Measurements from ENCODE around the gene SCN7A. TPM values are rescaled to one million over a fixed set of nuclear protein-coding genes. Genes with fewer than 3 reads are reported as not detected.

SCN7A gene
- polyA plus RNA-seq, 1 donor (not counting 4 experiments of a cell fraction or from before 2014, with no cell fraction given) = not detected

DNA sequence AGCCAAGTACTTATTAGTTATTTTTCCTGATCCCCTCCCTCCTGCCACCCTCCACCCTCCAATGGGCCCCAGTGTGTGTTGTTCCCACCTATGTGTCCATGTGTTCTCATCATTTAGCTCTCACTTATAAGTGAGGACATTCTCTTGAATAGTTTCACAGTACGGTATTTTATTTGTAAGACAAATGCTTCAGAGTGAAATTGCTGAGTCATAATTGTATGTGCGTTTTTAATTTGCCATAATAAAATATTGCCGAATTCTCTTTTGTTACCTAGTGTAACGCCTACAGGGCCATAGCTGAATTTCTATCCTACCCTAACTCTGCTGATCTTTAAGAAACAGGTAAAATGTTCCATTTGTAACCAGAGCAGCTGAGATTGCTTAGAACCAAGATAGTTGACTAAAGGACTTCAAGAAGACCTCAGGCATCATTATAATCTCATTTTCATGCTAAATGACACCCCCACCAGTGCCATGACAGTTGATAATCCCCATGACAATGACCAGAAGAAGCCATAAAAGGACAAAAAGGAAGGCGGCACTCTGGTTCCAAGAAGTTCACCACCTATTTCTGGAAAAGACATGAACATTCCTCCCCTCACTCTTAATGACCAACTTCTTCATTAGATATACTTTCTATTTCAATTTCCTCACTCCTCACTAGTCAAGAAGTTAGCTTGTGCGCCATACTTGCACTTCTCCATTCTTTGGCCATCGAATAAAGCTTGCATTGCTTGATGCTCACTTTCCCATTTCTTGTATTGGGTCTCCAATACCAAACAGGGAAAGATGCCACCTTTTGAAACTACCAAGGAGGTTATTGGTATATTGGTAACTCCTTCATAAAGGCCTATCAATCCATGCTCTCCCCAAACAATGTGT is 136.7 kb downstream of the SCN7A start:
- H3K27ac ChIP-seq (ENCODE audit: control insufficient read depth, insufficient read depth, low read length) = no peak overlapping the region
- dilution Hi-C loops (cut with MboI; ENCODE audit: extremely low pct_ligation_motif_present, low sequenced_read_pairs) = no loop called here
- H2AFZ ChIP-seq (ENCODE audit: control insufficient read depth, low read length) = no peak overlapping the region
- H3K4me3 ChIP-seq (ENCODE audit: control insufficient read depth in 2 of 3, extremely low read depth in 1 of 3, insufficient read depth in 2 of 3, low read depth in 1 of 3, low read length in 3 of 3) = no peak overlapping the region
- H3K27me3 ChIP-seq (ENCODE audit: control insufficient read depth, extremely low read depth, insufficient read depth, low read length) = no peaks in the 10 kb centered on the region
- H3K4me1 ChIP-seq (ENCODE audit: control insufficient read depth, extremely low read depth, insufficient read depth, low read length) = no peaks in the 10 kb centered on the region
- TF ChIP-seq EZH2 (IDR thresholded peaks at IDR 0.05; ENCODE audit: low read length) = no peak
- TF ChIP-seq, protein P1, sequence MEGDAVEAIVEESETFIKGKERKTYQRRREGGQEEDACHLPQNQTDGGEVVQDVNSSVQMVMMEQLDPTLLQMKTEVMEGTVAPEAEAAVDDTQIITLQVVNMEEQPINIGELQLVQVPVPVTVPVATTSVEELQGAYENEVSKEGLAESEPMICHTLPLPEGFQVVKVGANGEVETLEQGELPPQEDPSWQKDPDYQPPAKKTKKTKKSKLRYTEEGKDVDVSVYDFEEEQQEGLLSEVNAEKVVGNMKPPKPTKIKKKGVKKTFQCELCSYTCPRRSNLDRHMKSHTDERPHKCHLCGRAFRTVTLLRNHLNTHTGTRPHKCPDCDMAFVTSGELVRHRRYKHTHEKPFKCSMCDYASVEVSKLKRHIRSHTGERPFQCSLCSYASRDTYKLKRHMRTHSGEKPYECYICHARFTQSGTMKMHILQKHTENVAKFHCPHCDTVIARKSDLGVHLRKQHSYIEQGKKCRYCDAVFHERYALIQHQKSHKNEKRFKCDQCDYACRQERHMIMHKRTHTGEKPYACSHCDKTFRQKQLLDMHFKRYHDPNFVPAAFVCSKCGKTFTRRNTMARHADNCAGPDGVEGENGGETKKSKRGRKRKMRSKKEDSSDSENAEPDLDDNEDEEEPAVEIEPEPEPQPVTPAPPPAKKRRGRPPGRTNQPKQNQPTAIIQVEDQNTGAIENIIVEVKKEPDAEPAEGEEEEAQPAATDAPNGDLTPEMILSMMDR (optimal IDR thresholded peaks at IDR 0.05 in 1 of 3, IDR thresholded peaks at IDR 0.05 in 1 of 3, conservative IDR thresholded peaks at IDR 0.05 in 1 of 3; ENCODE audit: extremely low read depth in 1 of 3, insufficient read depth in 2 of 3, low read length in 3 of 3) = no peak
- FAIRE-seq (no peak), DNase-seq (ENCODE audit: low read depth, low spot score) (no peak)
- H3K79me2 ChIP-seq (ENCODE audit: control insufficient read depth, insufficient read depth, low read length) = no peaks in the 10 kb centered on the region
- H3K9me1 ChIP-seq (ENCODE audit: control insufficient read depth, extremely low read depth, insufficient read depth, low read length) = no peaks in the 10 kb centered on the region
- H3K4me2 ChIP-seq (ENCODE audit: control insufficient read depth, extremely low read depth, insufficient read depth, low read depth, low read length) = no peak overlapping the region
- no peak overlapping the region for H3K9ac ChIP-seq (ENCODE audit: control insufficient read depth, extremely low read depth, insufficient read depth, low read length)
- H4K20me1 ChIP-seq (ENCODE audit: control insufficient read depth, extremely low read depth, insufficient read depth, low read length) = no peaks in the 10 kb centered on the region
- no peaks in the 10 kb centered on the region for H3K36me3 ChIP-seq (ENCODE audit: control insufficient read depth in 2 of 2, extremely low read depth in 1 of 2, insufficient read depth in 2 of 2, low read length in 2 of 2)
- no peaks in the 10 kb centered on the region for H3K9me3 ChIP-seq (ENCODE audit: control insufficient read depth, low read depth, low read length)

Other genes starting within 250 kb of the SCN7A start
- 0.09 to 0.10 TPM (median 0.09 TPM) in 3 replicates for gene SCN9A, start 118.3 kb downstream of the SCN7A start, polyA plus RNA-seq